GOT3 (cell line): Measurements from ENCODE around the gene WDR27.
"Not testable (repeated sequence)": the region's sequence is repeated elsewhere in the genome, so short reads cannot be mapped to it uniquely, and the experiment has no call there.

Source experiments
- DNase-seq: peaks from one replicate; lab custom pipeline; 2025; ENCODE audit warnings: mixed read lengths; lab: John Stamatoyannopoulos, UW

The WDR27 gene

DNA sequence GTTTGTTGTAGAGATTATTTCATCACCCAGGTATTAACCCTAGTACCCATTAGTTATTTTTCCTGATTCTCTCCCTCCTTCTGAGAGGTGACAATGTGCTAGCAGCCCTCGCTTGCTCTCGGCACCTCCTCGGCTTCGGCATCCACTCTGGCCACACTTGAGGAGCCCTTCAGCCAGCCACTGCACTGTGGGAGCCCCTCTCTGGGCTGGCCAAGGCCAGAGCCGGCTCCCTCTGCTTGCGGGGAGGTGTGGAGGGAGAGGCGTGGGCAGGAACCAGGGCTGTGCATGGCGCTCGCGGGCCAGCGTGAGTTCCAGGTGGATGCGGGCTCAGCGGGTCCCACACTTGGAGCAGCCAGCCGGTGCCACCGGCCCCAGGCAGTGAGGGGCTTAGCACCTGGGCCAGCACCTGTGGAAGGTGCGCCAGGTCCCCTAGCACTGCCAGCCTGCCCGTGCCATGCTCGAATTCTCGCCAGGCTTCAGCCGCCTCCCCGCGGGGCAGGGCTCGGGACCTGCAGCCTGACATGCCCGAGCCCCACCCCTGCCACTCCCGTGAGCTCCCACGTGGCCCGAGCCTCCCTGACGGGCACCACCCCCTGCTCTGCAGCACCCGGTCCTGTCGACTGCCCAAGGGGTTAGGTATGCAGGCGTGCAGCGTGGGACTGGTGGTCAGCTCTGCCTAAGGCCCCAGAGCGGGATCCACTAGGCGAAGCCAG, 221.9 kb downstream of the WDR27 start:
- no peak for DNase-seq

- DNase-seq = no peak
These were observed 227.5 kb downstream of the WDR27 start for GRCh38 chr6:169474362-169474761.

DNA sequence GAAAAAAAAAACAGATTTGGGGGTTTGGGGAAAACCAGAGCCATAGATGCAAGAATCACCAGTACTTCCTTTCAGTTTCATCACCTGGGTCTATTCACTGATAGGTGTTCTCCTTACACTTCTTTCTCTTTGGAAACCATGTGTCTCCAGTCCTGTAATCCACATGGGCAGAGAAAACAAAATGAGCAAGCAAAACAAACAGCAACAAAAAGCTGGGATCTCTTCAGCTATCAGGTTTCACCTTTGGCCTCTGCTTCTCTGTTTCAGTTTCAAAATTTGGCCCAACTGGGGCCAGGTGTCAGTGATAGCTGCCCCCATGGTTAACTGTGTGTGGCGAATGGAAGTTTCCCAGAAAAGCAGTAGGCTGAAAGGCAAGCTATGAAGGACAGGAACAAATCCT, 228.2 kb downstream of the WDR27 start:
- DNase-seq = no peak

DNA sequence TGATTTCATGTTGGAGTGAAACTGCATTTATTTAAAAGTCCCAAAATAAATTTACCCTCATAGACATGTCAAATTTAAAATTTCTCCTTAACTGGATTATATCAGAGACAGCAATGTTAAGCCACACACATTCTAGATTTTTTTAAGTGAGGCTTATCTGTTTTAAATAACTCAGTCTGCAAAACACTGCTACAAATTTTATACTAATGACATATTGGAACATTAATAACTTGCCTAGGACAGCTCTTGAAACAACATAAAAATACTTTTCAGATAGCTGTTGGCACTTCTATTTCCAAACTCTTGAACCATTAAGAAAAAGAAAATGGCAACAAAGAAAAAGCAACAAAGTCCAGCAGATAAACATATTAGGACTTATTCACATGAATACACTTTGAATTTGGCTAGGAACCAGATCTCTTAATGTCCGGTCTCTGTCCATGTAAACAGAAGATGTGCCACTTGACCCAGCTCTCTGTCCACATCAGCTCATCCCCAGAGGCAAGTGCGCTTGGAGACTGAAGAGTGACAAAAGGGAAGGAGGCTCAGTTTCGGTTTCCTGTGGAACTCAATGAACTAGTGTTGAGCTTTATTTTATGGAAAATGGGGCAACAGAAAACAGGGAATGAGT, 228.9 kb downstream of the WDR27 start:
- no peak for DNase-seq

GRCh38 chr6:169470790-169471189, 231.0 kb downstream of the WDR27 start:
- no peak for DNase-seq

- no peak for DNase-seq
These were observed 232.8 kb downstream of the WDR27 start for GRCh38 chr6:169469028-169469427.

DNA sequence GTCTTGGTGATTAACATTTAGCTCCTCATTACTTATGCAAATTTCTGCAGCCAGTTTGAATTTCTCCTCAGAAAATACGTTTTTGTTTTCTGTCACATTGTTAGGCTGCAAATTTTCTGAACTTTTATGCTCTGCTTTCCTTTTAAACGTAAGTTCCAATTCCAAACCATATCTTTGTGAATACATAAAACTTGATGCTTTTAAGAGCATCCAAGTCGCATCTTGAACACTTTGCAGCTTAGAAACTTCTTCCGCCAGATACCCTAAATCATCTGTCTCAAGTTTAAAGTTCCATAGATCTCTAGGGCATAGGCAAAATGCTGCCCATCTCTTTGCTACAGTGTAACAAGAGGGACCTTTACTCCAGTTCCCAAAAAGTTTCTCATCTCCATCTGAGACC, 234.1 kb downstream of the WDR27 start:
- not testable (repeated sequence) for DNase-seq

GRCh38 chr6:169466256-169466655, 235.6 kb downstream of the WDR27 start:
- DNase-seq = not testable (repeated sequence)

GRCh38 chr6:169457762-169458161, 244.1 kb downstream of the WDR27 start:
- DNase-seq = no peak

GRCh38 chr6:169456840-169457239, 245.0 kb downstream of the WDR27 start:
- no peak for DNase-seq

DNA sequence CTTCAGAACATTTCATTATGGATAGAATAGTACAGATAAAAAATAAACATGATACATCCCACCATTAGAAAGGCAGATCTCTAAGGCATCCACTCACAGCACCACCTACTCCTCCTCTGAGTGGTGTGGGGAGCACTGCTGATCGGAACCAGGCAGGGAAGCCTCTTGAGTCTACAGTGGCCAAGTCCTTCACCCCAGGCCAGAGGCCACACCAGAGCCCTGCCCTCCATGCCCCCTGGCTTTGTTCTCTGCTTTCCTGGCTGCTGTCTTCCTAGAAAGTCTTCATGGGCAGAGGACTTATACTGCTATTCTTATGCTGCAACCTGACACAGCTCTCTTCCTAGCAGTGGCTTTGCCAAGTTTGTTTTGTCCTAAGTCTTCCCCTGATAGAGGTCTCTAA, 246.4 kb downstream of the WDR27 start:
- DNase-seq = no peak

DNA sequence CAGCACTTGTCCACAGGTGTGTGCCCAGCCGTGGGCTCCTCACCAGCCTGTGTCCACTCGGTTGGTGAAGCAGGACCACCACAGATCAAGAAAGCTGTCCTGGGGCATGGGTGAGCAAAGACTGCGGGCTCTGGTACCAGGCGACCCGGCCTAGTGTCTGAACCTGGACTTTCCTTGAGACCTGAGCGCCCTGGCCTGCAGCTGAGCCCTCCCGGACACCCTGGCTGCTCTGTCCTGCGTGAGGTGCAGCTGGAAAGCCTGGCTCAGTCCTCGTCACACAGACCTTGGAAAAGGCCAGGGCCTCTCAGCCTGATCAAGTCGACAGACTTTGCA, 247.0 kb downstream of the WDR27 start:
- DNase-seq = no peak

DNA sequence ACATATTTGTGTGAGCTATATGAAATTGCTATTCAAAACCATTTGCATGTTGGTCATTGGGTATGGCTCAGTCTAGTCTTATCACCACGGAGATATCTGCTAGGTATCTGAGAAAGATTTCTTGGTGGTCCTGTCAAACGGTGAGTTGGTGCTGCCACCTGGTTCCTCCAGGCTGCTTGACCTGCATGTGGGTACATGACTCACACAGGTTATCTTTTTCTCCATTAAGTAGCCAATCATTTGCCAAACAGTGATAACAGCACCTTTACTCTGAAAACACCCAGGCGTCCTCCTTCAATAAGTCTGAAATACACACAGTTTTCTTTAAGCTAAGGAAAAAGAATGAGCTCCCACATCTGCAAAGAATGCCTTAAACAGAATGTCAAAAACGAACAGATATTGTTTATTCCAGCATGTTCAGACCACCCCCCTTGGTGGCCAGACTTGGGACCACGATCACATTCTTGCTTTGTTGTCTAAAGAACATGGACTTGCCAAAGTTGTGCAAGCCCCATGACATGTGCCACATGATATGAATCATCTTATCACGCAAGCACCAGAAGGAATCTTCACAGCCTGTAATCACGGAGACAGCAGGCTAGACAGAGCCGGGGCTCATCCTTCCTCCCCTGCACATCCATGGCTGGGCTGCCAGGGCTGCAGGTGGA, 247.5 kb downstream of the WDR27 start:
- no peak for DNase-seq

DNA sequence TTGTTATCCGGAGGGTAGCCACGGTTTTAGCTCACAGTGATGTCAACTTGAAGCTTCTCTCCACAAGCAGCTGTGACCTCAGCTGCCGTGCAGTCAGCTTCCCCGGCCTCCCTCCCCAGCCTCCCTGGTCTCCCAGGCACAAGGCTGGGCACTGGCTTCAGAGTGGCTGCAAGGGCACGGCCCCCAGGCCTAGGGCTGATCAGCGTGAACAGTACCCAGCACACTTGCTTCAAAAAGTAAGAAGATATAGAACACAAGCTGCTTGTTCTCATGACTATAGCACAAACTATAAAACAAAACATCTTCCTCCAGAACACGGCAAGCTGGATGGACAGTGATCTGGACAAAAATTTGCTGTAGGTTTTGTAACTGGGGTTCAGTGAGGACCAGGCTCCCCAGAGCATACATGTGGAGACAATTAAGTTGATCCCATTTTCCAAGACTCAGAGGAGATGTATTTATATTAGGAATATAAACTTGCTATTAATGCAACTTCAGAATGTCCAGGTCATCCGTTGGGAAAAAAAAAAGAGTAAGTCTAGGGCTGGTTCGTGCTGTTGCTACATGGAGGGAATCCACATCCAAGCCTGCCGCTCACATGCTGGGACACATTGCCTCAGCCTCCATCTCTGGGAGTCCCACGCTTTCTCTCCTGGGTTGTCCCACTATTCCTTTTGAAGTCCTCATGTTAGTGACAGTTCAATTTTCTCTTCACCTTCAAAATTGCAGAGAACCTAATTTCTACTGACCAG, 248.8 kb downstream of the WDR27 start:
- no peak for DNase-seq

GRCh38 chr6:169452117-169452868, 249.5 kb downstream of the WDR27 start:
- peak; percentile 48 for DNase-seq

DNA sequence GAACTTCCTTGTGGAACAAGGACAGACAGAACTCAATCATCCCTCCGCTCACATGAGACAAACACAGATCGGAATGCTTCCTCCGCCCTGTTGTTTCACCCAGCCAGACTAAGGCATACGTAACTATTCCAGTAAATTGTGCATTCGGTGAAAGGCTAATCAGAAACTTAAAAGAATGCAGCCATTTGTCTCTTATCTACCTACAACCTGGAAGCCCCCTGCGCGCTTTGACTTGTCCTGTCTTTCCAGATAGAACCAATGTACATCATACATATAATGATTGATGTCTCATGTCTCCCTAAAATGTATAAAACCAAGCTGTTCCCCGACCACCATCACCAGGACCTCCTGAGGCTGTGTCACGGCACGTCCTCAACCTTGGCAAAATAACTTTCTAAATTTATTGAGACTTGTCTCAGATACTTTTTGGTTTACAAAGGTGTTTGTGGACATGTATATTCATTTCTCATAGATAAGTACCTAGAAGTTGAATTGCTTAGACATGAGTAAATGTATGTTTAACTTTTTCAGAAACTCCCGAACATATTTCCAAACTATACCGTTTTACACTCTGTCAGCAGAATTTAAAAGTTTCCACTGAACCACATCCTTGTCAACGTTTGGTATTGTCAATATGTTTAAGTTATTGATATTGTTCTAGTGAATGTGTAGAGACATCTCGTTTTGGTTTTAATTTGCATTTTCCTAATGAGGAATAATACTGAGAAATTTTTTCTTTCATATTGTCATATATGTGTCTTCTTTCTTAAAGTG, 250.6 kb downstream of the WDR27 start:
- no peak for DNase-seq

DNA sequence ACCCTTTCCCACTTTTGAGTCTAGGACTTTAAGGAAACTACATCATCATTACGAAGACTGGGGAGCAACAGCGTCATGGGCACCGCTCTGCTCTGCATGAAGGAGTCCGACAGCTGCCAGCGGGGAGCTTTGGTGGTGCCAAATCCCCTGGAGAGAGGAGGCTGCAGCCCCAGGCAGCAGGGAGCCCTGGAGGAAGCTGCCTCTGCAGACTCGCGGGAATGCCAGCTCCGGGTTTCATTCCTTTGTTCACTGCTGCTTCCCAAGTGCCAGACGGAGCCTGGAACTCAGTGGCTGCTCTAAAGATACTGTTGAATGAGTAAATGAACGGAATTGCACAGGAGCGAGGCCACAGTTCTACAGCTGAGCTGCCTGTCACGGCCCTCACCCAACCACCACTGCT, 251.7 kb downstream of the WDR27 start:
- DNase-seq = no peak

GRCh38 chr6:169449221-169449620, 252.6 kb downstream of the WDR27 start:
- DNase-seq = no peak

GRCh38 chr6:169445661-169446581, 255.9 kb downstream of the WDR27 start:
- no peak for DNase-seq

GRCh38 chr6:169445227-169445626, 256.6 kb downstream of the WDR27 start:
- DNase-seq = no peak
